Cardiac septum (tissue), 1 donor: ENCODE measurements around the gene RIMS4. TPM values are rescaled to one million over a fixed set of nuclear protein-coding genes. Genes with fewer than 3 reads are reported as not detected.

Source experiments
- DNase-seq: peaks from one replicate; pipeline ENCODE4 v3.0.0-alpha.2; 2020; ENCODE audit warnings: low spot score
- intact Hi-C: fragments of 100-400 bp; cut with DNase I; formaldehyde crosslinking; loops from one replicate; pipeline ENCODE4 v1.14.0; 2022
- total RNA-seq: library from RNA; stranded (reverse); fragmentation: NEBNext Ultra II Directional; extraction: Animal tissue kit (Norgen Biotek cat#: 25700); gene quantifications from one replicate; pipeline ENCODE4 v1.2.1, GENCODE V29; 2021
- donor health status: DM: no; HTN: no; CAD: no.

The RIMS4 gene
- total RNA-seq, 1 donor from 2014 or later: 0.27 TPM

GRCh38 chr20:44802702-44803101 is 7.6 kb downstream of the RIMS4 start:
- intact Hi-C loops: no loop called here
- no peak for DNase-seq

DNA sequence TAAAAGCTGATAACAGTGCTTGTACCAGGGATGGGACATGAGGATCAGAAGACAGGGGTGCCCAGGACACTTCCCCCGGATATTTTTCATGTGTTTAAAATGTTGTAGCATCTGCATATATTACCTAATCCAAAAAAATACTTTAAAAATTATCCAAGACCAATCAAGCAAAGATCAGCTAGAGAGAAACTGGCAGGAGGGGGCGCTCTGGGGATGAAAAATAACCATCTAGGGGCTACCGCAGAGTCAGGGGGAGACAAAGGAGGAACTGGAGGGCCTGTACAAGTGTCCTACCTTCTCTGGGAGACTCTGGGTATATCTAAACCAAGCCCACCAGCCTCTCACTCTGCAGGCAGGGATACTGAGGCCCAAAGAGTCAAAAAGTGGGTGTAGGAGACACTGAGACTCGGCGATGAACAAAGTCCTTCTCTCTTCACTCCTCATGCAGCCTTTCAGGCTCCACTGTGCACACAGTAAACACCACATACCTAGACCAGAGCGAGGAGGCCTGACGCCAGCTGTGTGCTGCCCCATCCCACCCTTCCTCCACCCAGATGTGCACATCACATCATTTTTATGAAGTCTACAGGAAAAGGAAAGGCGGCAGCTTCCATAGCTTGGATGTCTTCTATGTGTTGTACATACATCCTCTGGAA is 9.8 kb downstream of the RIMS4 start:
- intact Hi-C loops: no loop called here

DNA sequence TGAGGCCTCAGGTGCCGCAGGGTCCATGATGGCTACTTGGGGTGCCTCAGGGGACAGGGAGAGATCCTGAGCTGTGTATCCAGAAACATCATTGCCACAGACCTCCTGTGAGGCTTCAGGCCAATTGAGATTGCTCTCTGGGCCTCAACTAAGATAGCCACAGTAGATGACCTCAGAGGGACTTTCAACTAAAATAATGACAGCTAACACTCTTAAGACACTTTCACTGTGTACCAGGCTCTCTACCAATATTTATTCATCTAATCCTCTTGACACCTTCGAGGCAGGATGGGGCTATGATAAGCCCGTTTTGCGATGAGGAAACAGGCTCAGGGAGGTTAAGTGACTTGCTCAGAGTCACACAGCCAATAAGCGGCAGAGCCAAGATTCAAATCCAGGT is 10.7 kb downstream of the RIMS4 start:
- intact Hi-C loops: no loop called here
- no peak for DNase-seq

More for the DNA sequence above, 9.8 kb downstream of the RIMS4 start:
- DNase-seq: no peak

DNA sequence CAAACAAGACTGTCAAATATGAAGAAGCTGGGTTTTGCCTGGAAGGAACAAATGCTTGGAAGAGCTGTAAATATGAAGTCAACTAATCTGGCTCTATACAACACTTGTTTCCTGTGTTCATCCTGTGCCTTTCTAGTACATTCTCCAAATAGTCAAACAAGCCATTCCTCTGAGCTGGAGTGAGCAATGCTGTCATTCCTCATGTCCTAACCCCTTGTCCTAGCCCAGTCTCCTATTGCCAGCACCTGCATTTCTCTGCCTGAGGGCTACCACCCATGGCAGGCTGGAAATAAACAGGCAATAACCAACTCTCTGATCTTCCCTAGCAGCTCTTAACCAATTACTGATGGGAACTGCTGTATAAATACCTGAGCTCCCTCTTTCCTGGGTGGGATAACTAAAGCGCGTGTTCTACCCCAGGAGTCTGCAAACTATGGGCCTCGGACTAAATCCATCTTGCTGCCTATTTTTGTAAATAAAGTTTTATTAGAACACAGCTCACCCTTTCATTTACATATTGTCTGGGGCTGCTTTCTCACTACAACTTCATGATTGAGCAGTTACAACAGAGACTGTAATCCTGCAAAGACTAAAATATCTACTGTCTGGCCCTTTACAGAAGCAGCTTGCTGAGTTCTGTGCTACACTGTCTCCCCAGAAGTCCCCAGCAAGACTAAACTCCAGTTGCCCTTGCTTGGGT is 13.4 kb downstream of the RIMS4 start:
- intact Hi-C loops: no loop called here
- DNase-seq: no peak

- intact Hi-C loops: no loop called here
- no peak for DNase-seq
Measured at GRCh38 chr20:44796311-44796710, 14.0 kb downstream of the RIMS4 start.

GRCh38 chr20:44795836-44796235 is 14.5 kb downstream of the RIMS4 start:
- DNase-seq: no peak
- intact Hi-C loops: no loop called here

DNA sequence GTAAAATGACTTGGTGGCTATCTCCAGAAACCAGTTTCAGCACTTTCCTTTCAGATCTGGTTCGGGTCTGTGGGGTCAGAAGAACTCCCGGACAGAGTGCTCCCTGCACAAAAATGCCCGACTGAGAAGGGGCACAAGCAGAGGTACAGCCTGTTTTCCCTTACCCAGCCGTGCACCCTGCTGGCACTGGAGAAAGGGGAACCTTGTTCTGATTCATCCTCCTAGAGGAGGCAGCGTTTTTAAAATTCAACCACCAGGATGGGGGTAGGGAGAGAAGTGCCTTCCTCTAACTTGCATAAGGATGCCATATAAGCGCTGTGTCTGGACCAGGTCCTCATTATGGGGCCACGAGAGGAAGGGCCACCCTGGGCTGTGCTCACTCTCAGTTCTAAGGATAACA is 17.6 kb downstream of the RIMS4 start:
- intact Hi-C loops: no loop called here
- no peak for DNase-seq

- intact Hi-C loops: no loop called here
- no peak for DNase-seq
Measured at GRCh38 chr20:44790638-44791393, 19.5 kb downstream of the RIMS4 start.

DNA sequence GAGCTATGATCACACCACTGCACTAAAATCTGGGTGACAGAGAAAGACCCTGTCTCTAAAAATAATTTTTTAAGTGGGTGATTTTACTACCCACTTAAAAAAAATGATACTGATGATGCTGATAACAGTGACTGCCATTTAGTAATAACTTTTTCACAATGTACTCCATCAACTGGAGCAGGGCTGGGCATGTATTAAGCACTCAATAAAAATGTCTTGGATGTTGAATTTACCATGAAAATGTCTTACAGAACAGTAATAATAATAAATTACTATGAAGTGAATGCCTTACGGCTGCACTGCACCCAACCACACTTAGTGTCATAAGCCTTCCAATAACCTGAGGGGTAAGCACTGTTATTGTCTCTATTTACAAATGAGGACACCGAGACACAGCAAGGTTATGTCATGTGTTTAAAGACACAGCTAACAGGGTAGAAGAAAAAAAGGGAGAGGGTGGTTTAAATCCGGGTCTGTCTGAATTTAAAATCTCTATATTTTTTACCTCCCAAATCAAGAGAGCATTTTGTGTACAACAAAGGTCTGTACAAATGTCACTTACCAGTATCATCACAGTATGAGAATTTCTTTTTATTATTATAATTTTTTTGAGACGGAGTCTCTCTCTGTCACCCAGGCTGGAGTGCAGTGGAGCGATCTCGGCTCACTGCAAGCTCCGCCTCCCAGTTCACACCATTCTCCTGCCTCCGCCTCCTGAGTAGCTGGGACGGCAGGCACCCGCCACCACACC is 21.5 kb downstream of the RIMS4 start:
- intact Hi-C loops: no loop called here
- DNase-seq: no peak

DNA sequence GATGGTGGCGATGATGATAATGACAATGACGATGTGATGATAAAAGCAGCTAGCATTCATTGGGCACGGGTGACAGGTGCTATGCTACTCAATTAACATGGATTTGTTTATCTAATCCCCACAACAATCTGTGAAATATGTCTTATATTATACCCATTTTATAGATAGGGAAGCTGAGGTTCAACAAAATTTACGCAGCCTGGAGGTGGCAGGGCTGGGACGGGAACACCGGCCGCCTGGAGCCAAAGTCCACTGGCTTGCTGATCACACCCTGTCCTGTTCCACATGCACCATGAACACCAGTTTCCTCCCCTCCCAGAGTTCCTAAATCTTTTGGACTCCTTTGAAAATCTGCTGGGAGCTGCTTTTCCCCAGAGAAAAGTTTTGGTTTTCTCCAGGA is 23.0 kb downstream of the RIMS4 start:
- no peak for DNase-seq
- intact Hi-C loops: no loop called here

GRCh38 chr20:44785768-44786167 is 24.6 kb downstream of the RIMS4 start:
- no peak for DNase-seq
- intact Hi-C loops: no loop called here

DNA sequence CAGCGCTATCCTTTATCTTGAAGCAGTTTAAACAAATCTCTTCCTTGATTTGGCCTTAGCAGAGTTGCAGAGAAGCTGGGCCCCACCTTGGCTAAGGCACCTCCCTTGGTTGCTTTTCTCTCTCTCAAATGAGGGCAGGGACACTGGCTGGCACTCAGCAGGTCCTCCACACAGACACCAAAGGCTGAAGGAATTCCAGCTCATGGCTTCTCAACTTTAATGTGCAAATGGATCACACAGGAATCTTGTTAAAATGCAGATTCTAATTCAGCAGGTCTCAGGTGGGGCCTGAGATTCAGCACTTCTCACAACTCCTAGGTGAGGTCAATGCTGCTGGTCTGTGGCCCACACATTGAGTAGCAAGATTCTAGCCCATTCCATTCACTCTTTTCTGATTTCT is 25.7 kb downstream of the RIMS4 start:
- DNase-seq: no peak
- intact Hi-C loops: no loop called here

DNA sequence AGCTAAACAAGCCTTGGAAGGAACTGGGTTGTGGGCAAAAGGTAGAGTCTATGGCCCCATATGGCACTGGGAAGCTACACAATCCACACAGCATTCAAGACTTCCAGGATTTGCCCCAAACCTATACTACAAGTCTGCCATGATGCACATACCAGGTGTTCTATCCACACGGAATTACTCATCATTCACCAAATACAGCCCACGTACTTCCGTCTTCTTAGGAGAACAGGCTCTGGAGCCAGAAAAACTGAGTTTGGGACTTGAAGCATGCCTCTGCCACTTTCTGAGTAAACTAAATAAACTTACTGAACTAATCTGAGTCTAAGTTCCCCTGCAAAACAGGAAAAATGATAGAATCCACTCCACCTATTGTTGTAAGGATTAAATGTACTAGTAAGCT is 28.6 kb downstream of the RIMS4 start:
- intact Hi-C loops: no loop called here
- DNase-seq: no peak

DNA sequence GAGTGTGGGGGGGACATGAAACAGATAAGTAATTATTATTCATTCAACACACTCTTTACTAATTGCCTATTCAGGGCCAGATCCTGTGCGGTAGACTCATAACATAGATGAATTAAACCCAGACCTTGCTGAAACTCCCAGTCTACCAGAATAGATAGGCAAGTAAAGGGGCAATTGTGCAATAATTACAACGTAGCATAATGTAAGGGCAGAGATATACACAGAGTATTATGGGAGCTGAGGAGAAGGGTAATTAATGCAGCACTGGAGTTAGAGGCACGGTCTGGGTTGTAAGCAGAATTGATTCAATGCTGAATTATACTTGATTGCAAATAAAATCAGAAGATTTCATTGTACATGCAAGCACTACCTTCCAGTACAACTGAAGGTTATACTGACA is 29.2 kb downstream of the RIMS4 start:
- no peak for DNase-seq
- intact Hi-C loops: no loop called here

DNA sequence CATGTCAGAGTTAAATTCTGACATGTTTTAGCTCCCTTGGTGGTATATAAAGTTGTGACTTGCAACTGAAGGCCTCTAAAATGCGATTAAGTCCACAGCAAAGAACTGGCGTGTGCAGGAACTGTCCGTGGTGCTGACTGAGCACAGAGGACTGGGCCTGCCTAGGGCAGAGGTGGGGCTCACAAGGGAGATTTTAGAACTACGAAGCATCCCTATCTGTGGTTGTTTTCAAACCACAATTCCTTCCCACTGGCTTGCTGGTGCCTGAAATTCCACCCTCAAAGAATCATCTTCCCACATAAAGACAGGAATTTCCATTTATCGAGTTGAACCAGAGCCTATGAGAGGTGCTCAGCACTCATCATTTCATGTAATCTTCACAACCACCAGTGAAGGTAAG is 30.1 kb downstream of the RIMS4 start:
- intact Hi-C loops: no loop called here
- DNase-seq: no peak

- DNase-seq: no peak
- intact Hi-C loops: no loop called here
Measured at GRCh38 chr20:44776980-44777379, 33.4 kb downstream of the RIMS4 start.

GRCh38 chr20:44773070-44773829 is 37.1 kb downstream of the RIMS4 start:
- intact Hi-C loops: no loop called here
- DNase-seq: no peak

DNA sequence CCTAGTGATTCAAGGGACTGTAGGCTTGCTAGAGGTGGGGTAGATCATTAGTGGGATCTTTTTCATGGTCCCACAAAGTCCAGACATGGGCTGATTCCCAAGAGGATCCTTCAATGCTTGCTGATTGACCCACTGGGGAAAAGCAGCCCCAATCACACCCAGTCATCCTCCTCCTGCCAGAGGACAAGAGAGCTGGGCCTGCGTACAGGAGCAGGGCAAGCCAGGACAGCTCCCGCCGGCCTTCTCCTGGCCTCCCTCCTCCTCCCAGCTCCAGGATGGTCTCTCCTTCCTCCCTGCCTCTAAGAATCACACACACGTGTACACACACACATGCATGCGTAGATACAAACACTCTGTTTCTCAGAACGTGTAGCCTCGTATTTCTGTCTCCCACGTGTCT is 37.7 kb downstream of the RIMS4 start:
- no peak for DNase-seq
- intact Hi-C loops: no loop called here

DNA sequence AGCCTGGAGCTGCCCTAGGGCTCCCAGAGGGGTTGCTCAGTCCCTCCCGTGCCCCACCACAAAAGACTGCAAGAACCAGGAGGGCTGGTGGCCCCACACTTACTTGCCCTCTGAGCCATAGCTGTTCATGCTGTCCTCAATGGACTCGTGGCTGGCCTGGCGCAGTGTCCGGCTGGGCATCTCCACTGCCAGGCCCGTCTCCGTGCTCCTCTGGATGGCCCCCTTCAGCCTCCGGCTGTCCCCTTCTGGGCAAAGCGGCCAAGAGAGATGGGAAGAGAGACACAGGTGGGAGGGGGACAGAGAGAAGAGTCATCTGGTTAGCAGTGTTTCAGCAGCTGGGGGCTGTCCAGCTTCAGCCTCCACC is 39.2 kb downstream of the RIMS4 start:
- intact Hi-C loops: no loop called here
- no peak for DNase-seq
